NCI-H82 treated with DMSO at 0.1 percent for 48 hours (cell line): ENCODE measurements around the gene GYPE.
"Not testable (repeated sequence)": the region's sequence is repeated elsewhere in the genome, so short reads cannot be mapped to it uniquely, and the experiment has no call there.

ENCODE experiments used
- DNase-seq: peaks from one replicate; lab custom pipeline; 2025; ENCODE audit not compliant: unreplicated experiment; lab: John Stamatoyannopoulos, UW

The GYPE gene

DNA sequence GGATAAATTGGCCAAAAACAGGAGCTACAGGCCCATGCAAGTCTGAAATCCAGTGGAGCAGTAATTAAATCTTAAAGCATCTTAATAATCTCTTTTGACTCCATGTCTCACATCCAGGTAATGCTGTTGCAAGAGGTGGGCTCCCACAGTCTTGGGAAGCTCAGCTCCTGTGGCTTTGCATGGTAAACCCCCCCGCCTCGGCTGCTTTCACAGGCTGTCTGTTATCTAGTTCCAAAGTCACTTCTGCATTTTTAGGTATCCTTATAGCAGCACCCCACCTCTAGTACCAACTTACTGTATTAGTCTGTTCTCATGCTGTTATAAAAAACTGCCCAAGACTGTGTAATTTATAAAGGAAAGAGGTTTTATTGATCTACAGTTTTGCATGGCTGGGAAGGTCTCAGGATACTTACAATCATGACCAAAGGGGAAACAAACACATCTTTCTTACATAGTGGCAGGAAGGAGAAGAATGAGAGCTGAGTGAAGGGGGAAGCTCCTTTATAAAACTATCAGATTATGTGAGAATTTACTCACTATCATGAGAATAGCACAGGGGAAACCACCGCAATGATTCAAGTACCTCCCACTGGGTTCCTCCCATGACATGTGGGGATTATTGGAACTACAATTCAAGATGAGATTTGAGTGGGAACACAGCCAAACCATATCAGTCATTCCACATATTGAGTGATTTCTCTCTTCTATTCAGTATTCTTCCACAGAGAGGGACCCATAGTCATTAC lies 34.7 kb downstream of the GYPE start:
- DNase-seq: not testable (repeated sequence)

DNA sequence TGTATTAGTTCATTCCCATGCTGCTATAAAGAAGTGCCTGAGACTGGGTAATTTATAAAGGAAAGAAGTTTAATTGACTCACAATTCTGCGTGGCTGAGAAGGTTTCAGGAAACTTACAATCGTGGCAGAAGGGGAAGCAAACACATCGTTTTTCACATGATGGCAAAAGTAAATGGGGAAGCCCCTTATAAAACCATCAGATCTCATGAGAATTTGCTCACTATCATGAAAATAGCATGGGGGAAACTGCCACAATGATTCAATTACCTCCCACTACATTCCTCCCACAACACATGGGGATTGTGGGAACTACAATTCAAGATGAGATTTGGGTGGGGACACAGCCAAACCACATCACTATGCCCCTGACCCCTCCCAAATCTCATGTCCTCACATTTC lies 35.4 kb downstream of the GYPE start:
- DNase-seq: not testable (repeated sequence)

DNA sequence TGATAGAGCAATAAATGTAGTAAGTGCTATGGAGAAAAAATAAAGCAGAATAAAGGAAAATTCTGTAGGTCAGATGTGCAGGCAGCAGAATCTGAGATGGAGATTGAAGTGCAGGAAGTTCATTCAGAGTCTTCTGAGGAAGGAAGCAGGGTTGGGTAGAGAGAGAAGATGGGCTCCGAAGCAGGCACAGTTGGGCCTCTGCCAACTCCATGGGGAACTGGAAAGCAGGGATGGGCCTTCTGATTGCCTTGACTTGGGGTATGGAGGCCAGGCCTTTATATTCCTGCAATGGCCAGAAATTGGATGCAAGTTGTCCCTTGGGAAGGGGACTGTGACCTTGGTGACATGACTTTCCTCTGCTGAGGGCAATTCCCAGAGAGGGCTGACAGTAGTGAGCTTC lies 42.6 kb downstream of the GYPE start:
- DNase-seq: not testable (repeated sequence)

DNA sequence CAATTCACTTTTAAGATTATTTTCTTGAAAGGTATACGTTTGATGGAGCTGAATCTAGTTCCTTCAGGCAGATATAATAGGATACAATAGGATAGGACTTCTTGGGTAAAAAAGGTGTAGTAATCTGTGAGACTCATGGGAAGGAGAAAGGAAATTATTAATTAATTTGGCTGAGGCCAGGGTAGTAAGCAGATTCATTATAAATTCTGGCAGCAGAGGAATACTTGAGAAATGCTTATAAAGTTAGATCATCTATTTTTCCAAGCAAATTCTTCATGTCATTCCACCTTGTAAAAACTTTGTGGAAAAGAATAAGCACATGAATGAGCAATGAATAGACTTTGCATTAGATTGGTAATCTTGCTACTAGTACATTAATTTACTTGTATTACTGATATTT lies 46.9 kb downstream of the GYPE start:
- DNase-seq: no peak

DNA sequence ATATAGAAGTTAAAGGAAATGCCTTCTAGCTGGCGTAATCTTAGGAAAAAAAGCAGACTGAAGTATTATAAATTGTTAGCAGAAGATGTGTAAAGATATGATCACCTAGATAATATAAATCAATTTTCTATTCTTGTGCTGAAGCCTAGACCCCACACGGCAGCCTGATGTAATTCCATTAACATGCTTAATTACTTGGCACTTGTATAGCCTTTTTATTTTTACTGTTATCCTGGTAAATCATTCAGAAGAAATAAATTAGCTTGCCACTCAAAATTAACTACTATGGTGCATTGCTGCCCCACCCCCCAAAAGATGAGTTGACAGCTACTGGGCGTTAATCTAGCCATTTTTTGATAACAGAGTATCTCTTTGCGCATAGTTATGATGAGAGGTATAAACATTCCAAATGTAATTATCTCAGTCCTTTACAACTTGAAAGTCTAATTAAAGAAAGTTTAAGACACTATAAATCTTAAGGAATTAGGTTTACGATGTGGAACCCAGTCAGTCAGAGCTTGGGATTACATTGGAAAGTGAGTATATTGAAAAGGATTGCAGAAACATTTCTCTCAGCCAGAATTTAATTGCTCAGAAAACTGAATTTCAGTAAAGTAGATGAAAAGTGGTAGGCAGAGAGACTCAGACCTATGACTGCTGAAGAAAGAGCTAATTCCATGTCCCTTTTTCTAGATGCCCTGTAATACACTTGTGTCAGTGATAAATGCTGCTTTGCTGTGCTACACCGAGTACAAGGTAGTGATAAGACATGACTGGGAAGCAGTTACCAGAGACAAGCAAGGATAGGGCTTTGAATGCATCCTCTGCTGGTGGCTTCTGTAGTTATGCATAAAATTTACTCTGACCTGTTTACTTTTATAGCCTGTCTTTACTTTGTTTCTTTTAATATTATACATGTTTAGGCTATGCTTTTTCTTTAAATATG lies 47.7 kb downstream of the GYPE start:
- not testable (repeated sequence) for DNase-seq

DNA sequence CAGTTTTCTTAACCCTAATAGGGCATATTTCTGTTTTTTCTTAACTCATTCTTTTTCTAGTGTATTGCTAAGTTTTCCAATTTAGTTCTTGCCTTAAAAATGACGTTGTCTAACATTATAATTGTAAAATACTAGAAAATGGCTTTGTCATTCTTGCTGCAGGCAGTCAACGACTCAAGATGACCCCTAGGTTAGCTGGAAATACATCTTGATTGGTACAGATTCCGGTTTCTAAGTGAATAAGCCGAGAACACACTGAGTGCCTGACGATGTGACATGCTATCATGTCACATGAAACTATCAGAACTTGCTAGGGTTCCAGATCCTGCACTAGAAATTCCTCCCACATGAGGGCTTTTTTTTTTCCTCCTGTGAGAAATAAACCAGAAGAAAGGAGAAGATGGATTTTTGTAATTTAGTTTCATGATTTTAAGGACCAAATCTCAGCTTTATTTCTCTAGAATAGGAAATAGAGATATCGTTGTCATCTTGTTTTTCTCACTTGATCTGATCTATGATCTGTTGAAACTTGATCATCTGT lies 49.3 kb downstream of the GYPE start:
- DNase-seq: not testable (repeated sequence)

DNA sequence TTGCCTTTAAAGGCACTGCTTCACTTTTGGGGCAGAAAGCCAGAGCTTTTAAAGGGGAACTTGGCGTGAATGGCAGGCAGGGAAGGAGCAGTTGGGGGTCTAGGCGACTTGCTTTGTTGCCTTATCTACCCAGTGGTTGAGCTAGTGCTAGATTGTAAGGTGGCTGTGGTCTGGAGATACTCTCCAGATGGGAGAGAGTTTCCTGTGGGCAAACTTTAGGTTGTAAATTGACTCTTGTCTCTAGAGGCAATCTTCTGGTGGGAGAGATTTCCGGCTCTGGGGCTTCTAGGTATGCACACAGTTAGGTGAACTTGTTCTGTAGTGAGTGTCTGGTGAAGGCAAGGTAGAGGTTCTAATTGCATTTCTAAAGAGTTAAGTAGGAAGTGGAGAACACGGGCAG lies 50.7 kb downstream of the GYPE start:
- not testable (repeated sequence) for DNase-seq

DNA sequence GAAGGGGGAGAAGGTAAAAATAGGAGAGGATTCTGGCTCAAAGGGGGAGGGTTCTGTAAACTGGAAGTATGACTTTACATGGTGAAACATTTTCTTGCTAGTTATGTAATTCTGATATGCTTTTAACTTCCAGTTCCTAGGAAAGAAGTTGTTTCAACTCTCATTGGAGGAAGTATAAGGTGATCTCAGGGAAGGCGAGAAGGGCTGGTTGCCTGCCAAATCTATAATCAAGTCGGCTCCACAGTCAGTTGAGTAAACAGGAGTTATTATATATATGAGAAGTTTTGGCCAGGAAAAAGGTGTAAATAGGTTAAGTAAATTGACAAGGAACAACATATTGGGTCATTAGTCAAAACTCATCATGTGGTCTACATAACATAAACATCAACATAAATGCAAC lies 56.1 kb downstream of the GYPE start:
- DNase-seq: not testable (repeated sequence)

DNA sequence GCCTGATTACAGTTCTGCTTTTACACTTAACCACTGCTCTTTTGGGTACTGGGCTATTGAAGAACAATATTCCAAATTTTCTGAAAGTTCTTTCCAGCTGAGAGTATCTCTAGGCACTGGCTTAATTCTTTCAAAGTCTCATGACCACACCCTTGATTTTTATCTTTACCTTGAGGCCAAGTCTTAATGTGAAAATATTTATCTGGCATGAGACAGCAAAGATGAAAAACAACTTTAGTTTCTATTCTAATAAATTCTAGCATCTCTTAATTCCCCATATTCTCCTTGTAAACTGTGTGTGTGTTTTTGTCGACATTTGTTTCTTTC lies 61.9 kb downstream of the GYPE start:
- DNase-seq: not testable (repeated sequence)

DNA sequence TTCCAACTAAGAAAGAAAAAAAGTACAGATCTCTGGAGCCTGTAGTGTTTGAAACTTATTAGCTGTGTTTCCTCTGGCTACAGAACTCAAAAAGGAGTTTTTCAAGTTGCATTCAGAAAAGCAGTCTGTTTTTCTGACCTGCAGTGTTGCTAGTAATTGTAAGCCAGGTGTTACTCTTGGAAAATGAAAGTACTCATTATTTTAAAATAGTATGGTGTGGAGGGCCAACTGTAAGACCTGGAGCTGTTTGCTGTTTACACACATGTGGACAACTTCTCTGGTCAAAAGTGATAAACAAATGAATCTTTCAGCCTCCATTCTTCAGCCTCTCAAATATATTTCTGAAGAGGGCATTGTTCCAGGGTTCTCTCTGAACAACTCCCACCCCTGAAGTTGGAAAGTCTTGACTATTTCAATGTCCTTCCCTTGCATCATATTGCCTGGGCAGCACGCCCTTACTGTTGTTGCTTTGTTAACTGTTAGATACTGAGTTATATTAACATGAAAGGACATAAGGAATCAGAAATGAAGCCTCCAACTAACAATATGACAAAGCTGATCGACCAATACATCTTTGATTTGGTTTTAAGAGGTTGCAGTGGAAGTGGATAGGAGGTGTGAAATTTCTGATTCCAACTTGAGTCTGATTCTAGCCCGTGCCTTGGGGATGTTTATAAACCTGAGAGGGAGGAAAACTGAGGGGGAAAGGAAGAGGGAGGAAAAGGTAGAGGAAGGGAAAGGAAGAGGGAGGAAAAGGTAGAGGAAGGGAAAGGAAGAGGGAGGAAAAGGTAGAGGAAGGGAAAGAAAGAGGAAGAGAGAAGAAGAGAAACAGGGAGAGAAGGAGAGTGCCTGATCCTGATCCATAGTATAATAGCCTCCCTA lies 62.5 kb downstream of the GYPE start:
- not testable (repeated sequence) for DNase-seq

DNA sequence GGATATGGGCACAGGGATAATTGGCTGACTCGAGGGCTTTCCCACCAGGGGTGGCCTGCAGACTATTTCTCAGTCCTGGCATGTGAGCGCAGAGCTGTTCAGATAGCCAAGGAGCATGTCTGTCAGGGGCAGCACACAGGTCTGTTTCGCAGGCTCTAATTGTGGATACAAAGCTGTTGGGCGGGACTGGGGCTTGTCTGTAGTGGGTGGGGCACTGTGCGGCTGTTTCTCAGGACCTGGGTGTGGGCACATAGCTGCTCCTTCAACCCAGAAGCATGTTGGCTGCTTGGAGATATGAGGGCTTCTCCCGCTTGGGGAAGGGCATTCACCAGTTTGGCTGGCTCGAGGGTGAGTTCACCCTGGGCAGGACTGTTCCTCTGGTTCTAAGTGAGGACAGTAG lies 65.9 kb downstream of the GYPE start:
- not testable (repeated sequence) for DNase-seq

DNA sequence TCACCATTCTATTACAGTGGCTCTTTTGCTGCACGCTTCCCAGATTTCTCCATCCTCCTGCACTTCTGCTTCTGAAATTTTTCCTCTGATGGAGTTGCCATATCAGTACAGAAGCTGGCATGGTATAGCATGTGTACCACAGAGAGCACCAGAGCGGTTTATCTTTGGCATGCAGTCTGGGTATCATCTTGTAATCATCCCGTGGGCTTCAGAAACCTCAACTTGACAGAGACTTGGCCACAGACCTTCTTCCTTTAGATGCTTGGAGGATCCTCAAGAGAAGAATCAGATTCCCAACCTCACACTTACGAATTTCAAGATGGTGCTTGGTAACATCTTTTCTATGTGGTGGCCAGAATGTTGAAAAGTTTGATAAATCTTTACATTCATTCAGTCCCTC lies 71.2 kb downstream of the GYPE start:
- not testable (repeated sequence) for DNase-seq

DNA sequence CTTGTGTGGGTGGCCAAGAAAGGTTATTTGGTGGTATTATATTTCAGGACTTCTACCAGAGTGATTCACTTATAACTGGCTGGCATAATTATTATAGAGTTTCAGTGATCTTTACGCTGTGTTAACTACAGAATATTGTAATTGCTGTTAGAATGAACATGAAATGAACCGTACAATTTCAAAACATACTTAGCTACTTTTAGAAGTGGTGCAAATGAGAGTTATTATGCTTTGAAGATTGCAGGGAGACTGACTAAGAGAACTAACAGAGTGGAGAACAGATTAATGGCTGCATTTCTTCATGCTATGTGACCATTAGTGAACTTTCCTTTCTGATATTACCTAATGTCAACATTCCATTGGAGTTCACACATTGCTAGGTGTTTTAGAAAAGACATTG lies 71.7 kb downstream of the GYPE start:
- not testable (repeated sequence) for DNase-seq

DNA sequence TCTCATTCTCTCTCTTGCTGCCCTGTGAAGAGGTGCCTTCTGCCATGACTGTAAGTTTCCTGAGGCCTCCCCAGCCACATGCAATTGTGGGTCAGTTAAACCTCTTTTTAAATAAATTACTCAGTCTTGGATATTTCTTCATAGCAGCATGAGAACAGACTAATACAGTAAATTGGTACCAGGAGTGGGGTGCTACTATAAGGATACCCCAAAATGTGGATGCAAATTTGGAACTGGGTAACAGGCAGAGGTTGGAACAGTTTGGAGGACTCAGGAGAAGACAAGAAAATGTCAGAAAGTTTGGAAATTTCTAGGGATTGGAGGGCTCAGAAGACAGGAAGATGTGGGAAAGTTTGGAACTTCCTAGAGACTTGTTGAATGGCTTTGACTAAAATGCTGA lies 74.8 kb downstream of the GYPE start:
- not testable (repeated sequence) for DNase-seq

DNA sequence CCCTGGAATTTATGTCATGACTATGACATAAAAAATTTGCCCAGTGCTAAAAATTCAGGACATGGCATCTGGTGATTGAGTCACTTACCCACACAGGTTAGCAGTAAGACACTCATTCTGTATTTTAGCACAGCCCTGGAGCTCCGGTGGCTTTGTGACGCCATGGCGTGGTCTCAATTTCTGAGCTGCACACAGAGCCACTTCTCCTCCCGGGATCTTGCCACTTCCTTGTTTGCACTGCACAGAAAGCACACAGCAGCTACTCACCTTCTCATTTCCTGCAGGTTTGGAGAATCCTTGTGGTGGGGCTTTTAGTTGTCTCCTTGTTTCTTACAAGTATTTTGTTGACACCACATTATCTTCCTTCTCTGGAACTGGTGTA lies 76.1 kb downstream of the GYPE start:
- not testable (repeated sequence) for DNase-seq
